ENCODE measurements around the gene TMEM114.
"Not testable (repeated sequence)": the region's sequence is repeated elsewhere in the genome, so short reads cannot be mapped to it uniquely, and the experiment has no call there.

The TMEM114 gene

DNA sequence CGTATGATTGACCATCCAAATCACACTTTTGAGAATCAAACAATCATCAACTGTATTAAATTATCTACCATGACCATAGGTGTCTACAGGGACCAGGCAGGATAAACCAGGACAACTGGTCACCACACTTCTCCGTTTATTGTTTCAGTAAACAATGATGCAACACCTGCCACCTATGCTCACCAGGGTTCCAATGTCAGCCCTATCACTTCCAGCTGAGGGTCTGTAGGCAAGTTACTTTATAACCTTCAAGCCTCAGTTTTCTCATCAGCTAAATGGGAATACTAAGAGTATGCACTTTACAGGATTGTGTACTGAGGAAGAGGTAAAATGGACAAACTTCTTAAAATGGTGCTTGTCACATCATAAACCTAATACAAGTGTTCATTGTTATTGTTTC is 14.9 kb downstream of the TMEM114 start:
- no peak overlapping the region for H3K4me3 ChIP-seq (ENCODE audit: low read length)
- TF ChIP-seq, protein P1, sequence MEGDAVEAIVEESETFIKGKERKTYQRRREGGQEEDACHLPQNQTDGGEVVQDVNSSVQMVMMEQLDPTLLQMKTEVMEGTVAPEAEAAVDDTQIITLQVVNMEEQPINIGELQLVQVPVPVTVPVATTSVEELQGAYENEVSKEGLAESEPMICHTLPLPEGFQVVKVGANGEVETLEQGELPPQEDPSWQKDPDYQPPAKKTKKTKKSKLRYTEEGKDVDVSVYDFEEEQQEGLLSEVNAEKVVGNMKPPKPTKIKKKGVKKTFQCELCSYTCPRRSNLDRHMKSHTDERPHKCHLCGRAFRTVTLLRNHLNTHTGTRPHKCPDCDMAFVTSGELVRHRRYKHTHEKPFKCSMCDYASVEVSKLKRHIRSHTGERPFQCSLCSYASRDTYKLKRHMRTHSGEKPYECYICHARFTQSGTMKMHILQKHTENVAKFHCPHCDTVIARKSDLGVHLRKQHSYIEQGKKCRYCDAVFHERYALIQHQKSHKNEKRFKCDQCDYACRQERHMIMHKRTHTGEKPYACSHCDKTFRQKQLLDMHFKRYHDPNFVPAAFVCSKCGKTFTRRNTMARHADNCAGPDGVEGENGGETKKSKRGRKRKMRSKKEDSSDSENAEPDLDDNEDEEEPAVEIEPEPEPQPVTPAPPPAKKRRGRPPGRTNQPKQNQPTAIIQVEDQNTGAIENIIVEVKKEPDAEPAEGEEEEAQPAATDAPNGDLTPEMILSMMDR (conservative IDR thresholded peaks at IDR 0.05; ENCODE audit: low read length): no peak
- DNase-seq (ENCODE audit: low read depth): no peak

DNA sequence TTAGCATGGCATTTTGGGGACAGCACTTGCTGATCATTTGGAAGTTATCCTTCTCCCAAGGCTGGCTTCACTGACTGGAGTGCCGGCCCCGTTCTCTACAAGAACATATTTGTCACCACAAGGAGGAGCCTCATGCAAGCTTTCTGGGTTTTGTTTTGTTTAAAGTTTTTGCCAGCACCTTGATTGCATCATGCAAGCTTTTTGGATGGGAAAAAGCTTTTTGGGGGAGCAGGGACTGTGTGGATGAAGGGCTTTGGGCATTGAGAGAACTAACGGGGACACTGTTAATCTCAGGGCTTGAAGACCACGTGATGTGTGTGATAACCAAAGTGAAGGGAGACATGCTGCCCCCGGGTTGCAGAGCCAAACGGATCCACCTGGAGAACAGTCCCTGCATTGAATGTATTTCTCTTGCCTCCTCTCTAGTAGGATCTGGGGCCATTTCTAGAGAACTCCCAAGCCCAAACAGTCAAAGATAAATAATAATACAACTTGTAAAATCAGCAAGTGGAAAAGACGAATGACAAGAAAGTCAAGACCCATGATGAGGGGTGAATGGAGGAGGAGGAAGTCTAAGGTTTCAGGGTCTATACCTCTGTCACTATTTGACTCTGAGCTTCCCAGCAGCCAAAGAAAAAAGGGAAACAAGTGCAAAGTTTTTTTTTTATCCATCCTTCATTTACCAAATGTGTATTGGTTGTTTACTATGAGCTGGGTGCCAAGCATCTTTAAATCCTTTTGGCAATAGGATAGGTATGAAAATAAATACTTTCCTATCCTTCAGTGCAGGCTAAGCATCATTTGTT is 17.2 kb downstream of the TMEM114 start:
- TF ChIP-seq, protein P1 (conservative IDR thresholded peaks at IDR 0.05; ENCODE audit: low read length): peak; percentile 62
- DNase-seq (ENCODE audit: low read depth): peak; percentile 57
- H3K4me3 ChIP-seq (ENCODE audit: low read length): no peak overlapping the region; the same call in 1 of the 2 replicates

DNA sequence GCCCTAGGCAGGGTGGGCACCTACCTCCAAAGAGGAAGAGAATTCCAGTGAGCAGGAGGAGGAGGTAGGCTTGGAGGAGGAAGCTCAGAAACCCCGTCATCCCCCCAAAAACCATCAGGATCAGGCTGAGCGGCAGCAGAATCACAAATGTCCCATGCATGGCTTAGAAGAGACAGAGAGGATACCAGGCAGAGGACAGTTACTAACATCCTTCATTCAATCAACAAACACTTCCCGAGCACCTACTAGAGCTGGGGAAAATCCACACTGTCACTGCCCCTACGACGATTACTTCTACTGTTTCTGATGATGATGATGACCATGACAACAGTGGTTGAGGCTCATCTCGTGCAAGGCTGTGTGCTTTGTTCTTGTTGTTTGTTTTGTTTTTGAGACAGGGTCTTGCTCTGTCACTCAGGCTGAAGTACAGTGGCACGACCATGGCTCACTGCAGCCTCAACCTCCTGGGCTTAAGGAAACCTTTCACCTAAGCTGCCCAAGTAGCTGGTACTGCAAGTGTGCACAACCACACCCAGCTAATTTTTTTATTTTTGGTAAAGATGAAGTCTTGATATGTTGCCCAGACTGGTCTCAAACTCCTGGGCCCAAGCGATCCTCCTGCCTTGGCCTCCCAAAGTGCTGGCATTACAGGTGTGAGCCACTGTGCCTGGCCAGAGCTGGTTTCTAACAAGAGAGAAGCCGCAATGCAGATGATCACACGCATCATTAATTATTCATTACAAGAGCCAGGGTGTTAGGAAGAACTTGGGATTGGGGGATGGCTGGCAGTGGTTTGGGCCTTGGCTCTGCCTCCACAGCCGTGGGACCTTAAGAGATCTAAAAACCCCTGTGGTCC is 18.0 kb downstream of the TMEM114 start:
- no peak overlapping the region for H3K4me3 ChIP-seq (ENCODE audit: low read length)
- TF ChIP-seq, protein P1 (conservative IDR thresholded peaks at IDR 0.05; ENCODE audit: low read length): no peak
- DNase-seq (ENCODE audit: low read depth): no peak

DNA sequence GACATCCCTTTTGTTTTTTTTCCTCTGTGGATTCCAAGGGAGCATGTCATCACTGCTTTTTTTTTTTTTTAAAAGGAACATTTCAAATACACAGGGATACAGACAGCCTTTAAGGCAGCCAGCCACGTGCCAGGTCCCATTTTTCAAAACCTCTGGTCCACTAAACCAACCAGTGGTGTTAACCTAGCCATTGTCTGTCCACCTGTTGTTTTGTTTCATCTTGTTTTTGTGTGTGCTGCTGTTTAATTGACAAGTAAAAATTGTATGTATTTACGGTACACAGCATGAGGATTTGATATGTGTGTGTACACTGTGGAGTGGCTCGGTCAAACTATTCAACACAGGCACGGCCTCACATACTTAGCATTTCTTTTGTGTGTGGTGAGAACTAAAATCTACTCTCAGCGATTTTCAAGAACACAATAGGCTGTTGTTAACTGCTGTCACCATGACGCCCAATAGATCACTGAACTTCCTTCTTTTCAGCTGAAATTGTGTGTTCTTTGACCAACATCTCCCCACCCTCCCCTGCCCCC is 19.2 kb downstream of the TMEM114 start:
- TF ChIP-seq, protein P1 (conservative IDR thresholded peaks at IDR 0.05; ENCODE audit: low read length): no peak
- DNase-seq (ENCODE audit: low read depth): peak; percentile 88
- no peak overlapping the region for H3K4me3 ChIP-seq (ENCODE audit: low read length)

DNA sequence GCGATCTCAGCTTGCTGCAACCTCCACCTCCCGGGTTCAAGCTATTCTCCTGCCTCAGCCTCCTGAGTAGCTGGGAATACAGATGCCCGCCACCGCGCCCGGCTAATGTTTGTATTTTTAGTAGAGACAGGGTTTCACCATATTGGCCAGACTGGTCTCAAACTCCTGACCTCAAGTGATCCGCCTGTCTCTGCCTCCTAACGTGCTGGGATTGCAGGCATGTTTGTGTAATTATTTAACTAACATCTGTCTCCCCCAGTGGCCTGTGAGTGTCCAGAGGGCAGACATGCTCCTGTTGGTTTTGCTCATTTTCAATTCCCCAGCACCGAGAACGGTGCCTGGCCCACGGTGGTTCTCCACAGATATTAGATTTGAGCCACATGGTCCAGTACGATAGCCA is 19.9 kb downstream of the TMEM114 start:
- H3K4me3 ChIP-seq (ENCODE audit: low read length): not testable (repeated sequence)
- peak; percentile 16 for DNase-seq (ENCODE audit: low read depth)

DNA sequence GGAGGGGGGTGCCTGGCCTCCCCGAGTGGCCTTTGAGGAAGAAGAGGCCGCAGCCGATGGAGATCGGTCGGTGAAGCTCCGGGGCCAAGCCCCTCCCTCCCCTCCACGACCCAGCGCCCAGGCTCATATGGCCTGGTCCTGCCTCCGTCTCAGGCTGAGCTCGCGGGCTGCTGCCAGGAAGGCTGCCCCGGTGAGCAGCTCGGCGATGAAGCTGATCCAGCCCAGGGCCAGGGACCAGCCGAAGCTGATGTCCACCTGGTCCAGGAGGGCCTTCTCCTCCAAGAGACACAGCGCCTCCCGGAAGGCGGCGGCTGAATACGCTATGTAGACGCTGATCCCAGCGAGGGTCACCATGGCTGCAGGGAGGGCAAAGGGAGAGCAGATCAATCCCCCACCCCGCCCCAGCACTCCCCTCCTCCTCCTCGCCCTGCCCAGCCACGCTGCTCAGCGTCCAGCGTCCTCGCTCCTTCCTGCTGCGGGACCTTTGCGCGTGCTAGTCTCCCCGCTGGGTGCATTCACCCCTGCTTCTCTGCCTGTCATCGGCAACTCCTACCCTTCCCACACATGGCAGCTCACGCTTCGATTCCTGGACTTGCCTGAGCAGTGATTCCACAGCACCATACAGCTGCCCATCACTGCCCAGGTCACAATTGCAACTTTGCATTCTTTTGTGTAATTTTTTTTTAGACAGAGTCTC is 20.5 kb downstream of the TMEM114 start:
- no peak overlapping the region for H3K4me3 ChIP-seq (ENCODE audit: low read length)
- TF ChIP-seq, protein P1 (conservative IDR thresholded peaks at IDR 0.05; ENCODE audit: low read length): no peak
- no peak for DNase-seq (ENCODE audit: low read depth)

DNA sequence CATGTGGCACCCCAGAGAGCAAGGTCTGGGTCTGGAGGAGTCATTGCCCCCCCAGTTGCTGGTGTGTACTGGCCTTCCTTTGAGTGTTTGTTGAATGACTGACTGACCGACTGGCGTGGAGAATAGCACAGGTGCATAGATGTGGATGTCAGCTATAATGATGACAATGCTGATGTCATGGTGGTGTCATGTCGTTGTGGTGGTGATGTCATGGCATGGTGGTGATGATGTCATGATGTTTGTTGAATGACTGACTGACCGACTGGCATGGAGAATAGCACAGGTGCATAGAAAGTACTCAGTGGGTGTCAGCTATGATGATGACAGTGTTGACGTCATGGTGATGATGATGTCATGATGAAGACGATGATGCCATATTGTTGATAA is 22.1 kb downstream of the TMEM114 start:
- no peak overlapping the region for H3K4me3 ChIP-seq (ENCODE audit: low read length)
- TF ChIP-seq, protein P1 (conservative IDR thresholded peaks at IDR 0.05; ENCODE audit: low read length): no peak
- no peak for DNase-seq (ENCODE audit: low read depth)
